HFF-Myc (cell line): ENCODE data around the gene OPA3.
A peak's percentile ranks its signal among the peaks of the same experiment; 100 is the strongest.

Experiments used
- DNase-seq: peaks from one replicate; pipeline ENCODE4 v3.0.0-alpha.2; 2011; ENCODE audit warnings: low read depth; ENCODE audit errors: extremely low read depth
- H3K4me3 ChIP-seq: replicated peaks from 2 replicates; pipeline ENCODE4 v1.5.1; 2011; ENCODE audit warnings: low read depth, mild to moderate bottlenecking, control low read depth, low read length
- TF ChIP-seq, protein P1 (sequence below): IDR thresholded peaks from 2 replicates; pipeline ENCODE4 v1.5.1; 2012; ENCODE audit warnings: mild to moderate bottlenecking, low read depth, low read length, control low read depth; ENCODE audit errors: missing control alignments

The OPA3 gene

DNA sequence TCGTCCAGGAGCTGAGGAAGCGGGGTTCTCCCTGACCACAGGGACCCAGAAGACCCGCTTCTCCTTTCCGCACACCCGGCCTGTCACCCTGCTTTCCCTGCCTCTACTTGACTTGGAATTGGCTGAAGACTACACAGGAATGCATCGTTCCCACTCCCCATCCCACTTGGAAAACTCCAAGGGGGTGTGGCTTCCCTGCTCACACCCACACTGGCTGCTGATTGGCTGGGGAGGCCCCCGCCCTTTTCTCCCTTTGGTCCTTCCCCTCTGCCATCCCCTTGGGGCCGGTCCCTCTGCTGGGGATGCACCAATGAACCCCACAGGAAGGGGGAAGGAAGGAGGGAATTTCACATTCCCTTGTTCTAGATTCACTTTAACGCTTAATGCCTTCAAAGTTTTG is 58.5 kb downstream of the OPA3 start:
- DNase-seq, result no peak
- no peak overlapping the region for H3K4me3 ChIP-seq
- TF ChIP-seq, protein P1, sequence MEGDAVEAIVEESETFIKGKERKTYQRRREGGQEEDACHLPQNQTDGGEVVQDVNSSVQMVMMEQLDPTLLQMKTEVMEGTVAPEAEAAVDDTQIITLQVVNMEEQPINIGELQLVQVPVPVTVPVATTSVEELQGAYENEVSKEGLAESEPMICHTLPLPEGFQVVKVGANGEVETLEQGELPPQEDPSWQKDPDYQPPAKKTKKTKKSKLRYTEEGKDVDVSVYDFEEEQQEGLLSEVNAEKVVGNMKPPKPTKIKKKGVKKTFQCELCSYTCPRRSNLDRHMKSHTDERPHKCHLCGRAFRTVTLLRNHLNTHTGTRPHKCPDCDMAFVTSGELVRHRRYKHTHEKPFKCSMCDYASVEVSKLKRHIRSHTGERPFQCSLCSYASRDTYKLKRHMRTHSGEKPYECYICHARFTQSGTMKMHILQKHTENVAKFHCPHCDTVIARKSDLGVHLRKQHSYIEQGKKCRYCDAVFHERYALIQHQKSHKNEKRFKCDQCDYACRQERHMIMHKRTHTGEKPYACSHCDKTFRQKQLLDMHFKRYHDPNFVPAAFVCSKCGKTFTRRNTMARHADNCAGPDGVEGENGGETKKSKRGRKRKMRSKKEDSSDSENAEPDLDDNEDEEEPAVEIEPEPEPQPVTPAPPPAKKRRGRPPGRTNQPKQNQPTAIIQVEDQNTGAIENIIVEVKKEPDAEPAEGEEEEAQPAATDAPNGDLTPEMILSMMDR, result no peak

DNA sequence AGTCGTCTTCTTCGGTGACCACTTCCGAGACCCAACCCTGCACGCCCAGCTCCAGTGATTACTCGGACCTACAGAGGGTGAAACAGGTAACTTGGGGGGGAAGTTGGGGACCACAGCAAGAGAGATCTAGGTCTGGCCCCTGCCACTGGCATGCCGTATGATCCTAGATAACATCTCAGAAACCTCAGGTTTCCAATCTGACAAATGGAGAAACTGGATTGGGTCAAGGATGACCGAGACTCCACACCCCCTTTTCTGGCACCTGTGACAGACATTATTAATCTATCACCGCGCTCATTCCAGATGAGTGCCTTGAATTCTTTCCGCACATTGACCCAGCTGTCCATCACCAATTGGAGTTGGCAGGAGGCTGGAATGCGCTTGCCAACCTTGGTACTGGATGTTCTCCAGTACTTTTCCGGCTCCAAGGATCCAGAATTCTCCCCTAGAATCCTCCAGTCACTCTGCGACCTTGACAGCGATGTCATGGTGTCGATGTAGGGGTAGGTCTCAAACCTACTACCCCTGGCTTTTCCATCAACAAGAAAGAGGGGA is 60.0 kb downstream of the OPA3 start:
- TF ChIP-seq, protein P1, result no peak
- no peak for DNase-seq
- no peak overlapping the region for H3K4me3 ChIP-seq

DNA sequence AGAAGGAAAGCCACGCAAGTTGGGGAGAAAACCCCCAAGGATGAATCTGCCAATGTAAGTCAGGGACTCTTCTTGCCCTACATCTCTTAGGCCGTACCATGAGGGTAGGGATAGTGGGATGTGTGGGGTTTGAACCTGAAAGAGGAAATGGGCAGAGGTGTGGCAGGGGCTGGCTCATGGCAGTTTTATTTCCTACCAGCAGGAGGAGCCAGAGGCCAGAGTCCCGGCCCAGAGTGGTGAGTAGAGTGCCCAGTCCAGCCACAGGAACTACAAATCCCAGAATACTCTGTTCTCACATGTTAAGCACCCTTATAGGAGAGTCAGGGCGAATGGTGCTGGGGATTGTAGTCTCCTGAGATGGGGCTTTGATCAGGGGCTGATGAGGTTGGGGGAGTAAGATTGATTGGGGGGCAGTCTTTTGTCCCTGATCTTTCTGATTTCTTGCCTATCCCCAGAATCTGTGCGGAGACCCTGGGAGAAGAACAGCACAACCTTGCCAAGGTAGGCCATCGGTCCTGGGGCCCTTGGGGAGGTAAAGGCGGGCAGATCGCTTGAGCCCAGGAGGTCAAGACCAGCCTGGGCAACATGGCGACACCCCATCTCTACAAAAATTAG is 60.9 kb downstream of the OPA3 start:
- TF ChIP-seq, protein P1, result peak; percentile 84
- peak; percentile 67 for DNase-seq
- no peak overlapping the region for H3K4me3 ChIP-seq

DNA sequence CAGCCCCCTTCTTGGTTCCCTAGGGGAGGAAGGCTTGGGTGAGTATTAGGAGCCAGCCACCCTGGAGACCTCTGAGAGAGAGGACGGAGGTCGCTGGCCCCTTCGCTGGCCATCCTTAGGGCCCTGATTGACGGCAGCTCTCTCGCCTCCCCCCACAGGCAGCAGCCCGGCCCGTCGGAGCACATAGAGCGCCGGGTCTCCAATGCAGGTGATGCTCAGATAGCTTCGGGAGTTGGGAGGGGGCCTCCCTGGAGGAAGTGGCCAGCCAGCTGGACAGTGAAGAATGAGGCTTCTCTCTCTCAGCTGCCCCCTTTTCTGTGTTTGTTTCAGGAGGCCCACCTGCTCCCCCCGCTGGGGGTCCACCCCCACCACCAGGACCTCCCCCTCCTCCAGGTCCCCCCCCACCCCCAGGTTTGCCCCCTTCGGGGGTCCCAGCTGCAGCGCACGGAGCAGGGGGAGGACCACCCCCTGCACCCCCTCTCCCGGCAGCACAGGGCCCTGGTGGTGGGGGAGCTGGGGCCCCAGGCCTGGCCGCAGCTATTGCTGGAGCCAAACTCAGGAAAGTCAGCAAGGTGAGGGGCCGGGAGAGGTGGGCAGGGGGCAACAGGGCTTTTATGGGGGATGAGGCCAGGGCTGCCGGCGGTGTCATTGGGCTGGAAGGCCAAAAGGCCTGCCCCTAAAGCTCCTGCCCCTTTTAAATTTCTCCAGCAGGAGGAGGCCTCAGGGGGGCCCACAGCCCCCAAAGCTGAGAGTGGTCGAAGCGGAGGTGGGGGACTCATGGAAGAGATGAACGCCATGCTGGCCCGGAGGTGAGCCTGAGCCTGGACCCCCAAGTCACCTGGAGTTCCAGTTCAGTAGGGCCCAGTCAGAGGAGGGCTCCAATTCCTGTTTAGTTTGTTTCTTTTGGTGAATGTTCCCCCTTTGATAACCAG is 62.3 kb downstream of the OPA3 start:
- DNase-seq, result no peak
- TF ChIP-seq, protein P1, result no peak

DNA sequence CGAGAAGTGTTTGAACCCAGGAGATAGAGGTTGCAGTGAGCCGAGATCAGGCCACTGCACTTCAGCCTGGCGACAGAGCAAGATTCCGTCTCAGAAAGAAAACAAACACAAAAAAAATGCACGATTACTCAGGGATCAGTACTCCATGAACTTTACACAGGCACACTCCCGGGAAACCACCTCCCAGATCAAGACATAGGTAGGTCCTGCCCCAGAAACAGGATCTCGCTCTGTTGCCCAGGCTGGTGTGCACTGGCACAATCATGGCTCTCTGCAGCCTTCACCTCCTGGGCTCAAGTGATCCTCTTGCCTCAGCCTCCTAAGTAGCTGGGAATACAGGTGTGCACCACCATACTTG is 66.2 kb downstream of the OPA3 start:
- H3K4me3 ChIP-seq, result no peak overlapping the region
- no peak for DNase-seq
- TF ChIP-seq, protein P1, result no peak

More for the DNA sequence above, 62.3 kb downstream of the OPA3 start:
- H3K4me3 ChIP-seq, result no peak overlapping the region

DNA sequence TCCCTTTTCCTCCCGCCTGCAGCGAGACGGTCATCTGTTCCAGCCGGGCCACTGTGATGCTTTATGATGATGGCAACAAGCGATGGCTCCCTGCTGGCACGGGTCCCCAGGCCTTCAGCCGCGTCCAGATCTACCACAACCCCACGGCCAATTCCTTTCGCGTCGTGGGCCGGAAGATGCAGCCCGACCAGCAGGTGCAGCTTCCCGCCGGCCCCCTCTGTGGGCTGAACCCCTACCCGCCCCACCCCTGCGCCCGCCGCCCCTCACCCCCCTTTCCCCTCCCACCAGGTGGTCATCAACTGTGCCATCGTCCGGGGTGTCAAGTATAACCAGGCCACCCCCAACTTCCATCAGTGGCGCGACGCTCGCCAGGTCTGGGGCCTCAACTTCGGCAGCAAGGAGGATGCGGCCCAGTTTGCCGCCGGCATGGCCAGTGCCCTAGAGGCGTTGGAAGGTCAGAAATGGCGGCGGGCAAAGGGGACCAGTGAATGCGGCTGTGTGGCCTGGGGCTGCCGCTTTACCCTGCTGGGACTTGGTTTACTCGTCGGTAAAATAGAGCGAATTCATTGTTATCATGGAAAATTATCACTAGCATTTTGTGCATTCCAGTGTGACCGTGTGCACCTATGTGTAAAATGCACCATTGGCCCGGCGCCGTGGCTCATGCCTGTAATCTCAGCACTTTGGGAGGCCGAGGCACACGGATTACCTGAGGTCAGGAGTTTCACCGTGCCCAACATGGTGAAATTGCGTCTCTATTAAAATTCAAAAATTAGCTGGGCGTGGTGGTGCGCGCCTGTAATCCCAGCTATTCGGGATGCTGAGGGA is 66.7 kb downstream of the OPA3 start:
- TF ChIP-seq, protein P1, result no peak
- DNase-seq, result no peak
- H3K4me3 ChIP-seq, result no peak overlapping the region
